Mucosa of rectum (tissue), 2 donors: ENCODE measurements around the gene DPH7.
"Not testable (repeated sequence)": the region's sequence is repeated elsewhere in the genome, so short reads cannot be mapped to it uniquely, and the experiment has no call there.

Experiments used
- H3K27ac ChIP-seq, 2 donors: one replicate each; pipeline ENCODE4 v1.7.0; 2013; ENCODE audit warnings: inconsistent platforms in 2 of 2, low read depth in 2 of 2, low read length in 2 of 2
- H3K27me3 ChIP-seq, 2 donors: one replicate each; pipeline ENCODE4 v1.7.0; 2013; ENCODE audit warnings: low read length in 2 of 2; ENCODE audit not compliant: control insufficient read depth in 2 of 2, insufficient read depth in 2 of 2
- H3K36me3 ChIP-seq, 2 donors: one replicate each; pipeline ENCODE4 v1.7.0; 2013; ENCODE audit warnings: low read length in 2 of 2; ENCODE audit not compliant: control insufficient read depth in 2 of 2, insufficient read depth in 2 of 2
- H3K4me1 ChIP-seq, 2 donors: one replicate each; pipeline ENCODE4 v1.7.0; 2013; ENCODE audit warnings: low read length in 2 of 2, mild to moderate bottlenecking in 1 of 2; ENCODE audit not compliant: control insufficient read depth in 2 of 2, insufficient read depth in 2 of 2
- H3K4me3 ChIP-seq, 2 donors: one replicate each; pipeline ENCODE4 v1.7.0; 2013; ENCODE audit warnings: low read length in 2 of 2
- H3K9ac ChIP-seq, 2 donors: one replicate each; pipeline ENCODE4 v1.7.0; 2013; ENCODE audit warnings: low read length in 2 of 2, low read depth in 1 of 2, mild to moderate bottlenecking in 1 of 2
- H3K9me3 ChIP-seq, 2 donors: one replicate each; pipeline ENCODE4 v1.7.0; 2013; ENCODE audit warnings: low read length in 2 of 2; ENCODE audit not compliant: control insufficient read depth in 2 of 2
- donor health status: healthy.
- donor health status: Normal muscosa, but diverticular disease.

DPH7 gene

GRCh38 chr9:137551264-137552021, 27.3 kb downstream of the DPH7 start, which contains the start of gene MRPL41:
Gene MRPL41, plus strand, starts transcription at chr9:137551879. Its CDS starts 203 bp downstream, at chr9:137552082.
- Histone ChIP-seq H3K27ac (peak within 1 kb of the TSS; percentile 90 to 93), H3K27me3 (no peaks in the 10 kb centered on the region), H3K9ac (peak within 1 kb of the TSS; percentile 79 to 81), H3K4me3 (peak within 1 kb of the TSS; percentile 80 to 85), H3K9me3 (no peaks in the 10 kb centered on the region), H3K4me1 (peaks cover 17 to 25% of the 10 kb centered on the region in 2 donors), H3K36me3 (peaks cover 7 to 20% of the 10 kb centered on the region in 2 donors)

GRCh38 chr9:137550958-137551263, 27.8 kb downstream of the DPH7 start:
- Histone ChIP-seq H3K27ac (peak overlapping the region; percentile 89 to 93), H3K4me1 (peaks cover 14 to 21% of the 10 kb centered on the region in 2 donors), H3K4me3 (peak overlapping the region; percentile 67 to 74), H3K36me3 (peaks cover 7 to 15% of the 10 kb centered on the region in 2 donors), H3K9ac (peak overlapping the region; percentile 75 to 78)
- not testable (repeated sequence) for H3K27me3 ChIP-seq, H3K9me3 ChIP-seq

GRCh38 chr9:137550231-137550621, 28.5 kb downstream of the DPH7 start, which contains the start of gene PNPLA7:
Gene PNPLA7, minus strand, starts transcription at chr9:137550402. Its CDS starts 205 bp downstream, at chr9:137550197.
- Histone ChIP-seq H3K4me3 (peak within 1 kb of the TSS; percentile 67 to 75), H3K27me3 (no peaks in the 10 kb centered on the region)

GRCh38 chr9:137547687-137548543, 30.8 kb downstream of the DPH7 start:
- H3K4me3 ChIP-seq: no peak overlapping the region

More at GRCh38 chr9:137550231-137550621, 28.5 kb downstream of the DPH7 start, which contains the start of gene PNPLA7:
- Histone ChIP-seq H3K9me3 (no peaks in the 10 kb centered on the region), H3K27ac (peak within 1 kb of the TSS; percentile 92 to 93), H3K4me1 (peaks cover 14 to 15% of the 10 kb centered on the region in 2 donors), H3K36me3 (peaks cover 6 to 9% of the 10 kb centered on the region in 2 donors), H3K9ac (peak within 1 kb of the TSS; percentile 81 to 83)

GRCh38 chr9:137545123-137545522, 33.6 kb downstream of the DPH7 start:
- peak overlapping the region; percentile 43 to 49 for H3K27ac ChIP-seq
- peaks cover 10 to 11% of the 10 kb centered on the region in 2 donors for H3K4me1 ChIP-seq
- no peak overlapping the region for H3K4me3 ChIP-seq
- H3K9me3 ChIP-seq: no peaks in the 10 kb centered on the region
- no peak overlapping the region for H3K9ac ChIP-seq
- peaks cover 0 to 2% of the 10 kb centered on the region in 2 donors for H3K36me3 ChIP-seq
- no peaks in the 10 kb centered on the region for H3K27me3 ChIP-seq

More at GRCh38 chr9:137547687-137548543, 30.8 kb downstream of the DPH7 start:
- Histone ChIP-seq H3K9ac (no peak overlapping the region), H3K27ac (no peak overlapping the region), H3K4me1 (peaks cover 14 to 17% of the 10 kb centered on the region in 2 donors), H3K27me3 (no peaks in the 10 kb centered on the region), H3K9me3 (no peaks in the 10 kb centered on the region), H3K36me3 (no peaks in the 10 kb centered on the region)

GRCh38 chr9:137544176-137544760, 34.5 kb downstream of the DPH7 start:
- H3K9me3 ChIP-seq: no peaks in the 10 kb centered on the region
- H3K36me3 ChIP-seq: peaks cover 0 to 2% of the 10 kb centered on the region in 2 donors
- no peak overlapping the region for H3K9ac ChIP-seq
- no peaks in the 10 kb centered on the region for H3K27me3 ChIP-seq
- H3K27ac ChIP-seq: peak overlapping the region in 1 of 2 donors; percentile 61
- no peak overlapping the region for H3K4me3 ChIP-seq
- H3K4me1 ChIP-seq: peaks cover 5% of the 10 kb centered on the region in 2 donors

- Histone ChIP-seq H3K4me1 (peaks cover 0 to 3% of the 10 kb centered on the region in 2 donors), H3K27me3 (no peaks in the 10 kb centered on the region), H3K9me3 (no peaks in the 10 kb centered on the region), H3K36me3 (peaks cover 0 to 2% of the 10 kb centered on the region in 2 donors), H3K9ac (no peak overlapping the region), H3K4me3 (no peak overlapping the region), H3K27ac (no peak overlapping the region)
Observed at GRCh38 chr9:137543237-137543963, 35.3 kb downstream of the DPH7 start.

- Histone ChIP-seq H3K4me1 (peaks cover 0 to 3% of the 10 kb centered on the region in 2 donors), H3K4me3 (no peak overlapping the region), H3K27ac (no peak overlapping the region), H3K27me3 (no peaks in the 10 kb centered on the region), H3K9me3 (no peaks in the 10 kb centered on the region), H3K36me3 (peaks cover 0 to 2% of the 10 kb centered on the region in 2 donors), H3K9ac (no peak overlapping the region)
Observed at GRCh38 chr9:137542486-137542885, 36.2 kb downstream of the DPH7 start.

GRCh38 chr9:137540536-137540935, 38.2 kb downstream of the DPH7 start:
- no peak overlapping the region for H3K4me3 ChIP-seq
- H3K4me1 ChIP-seq: peaks cover 0 to 3% of the 10 kb centered on the region in 2 donors
- H3K27ac ChIP-seq: no peak overlapping the region
- H3K9ac ChIP-seq: no peak overlapping the region
- H3K36me3 ChIP-seq: peaks cover 0 to 2% of the 10 kb centered on the region in 2 donors
- H3K9me3 ChIP-seq: no peaks in the 10 kb centered on the region
- no peaks in the 10 kb centered on the region for H3K27me3 ChIP-seq
